HG02642 (cell line): Measurements from ENCODE around the gene VWA8.
"Not testable (repeated sequence)": the region's sequence is repeated elsewhere in the genome, so short reads cannot be mapped to it uniquely, and the experiment has no call there.

Experiments used
- ATAC-seq: cut with Tn5 transposase; IDR thresholded peaks from one replicate; pipeline ENCODE4 v1.9.1; 2021; ENCODE audit warnings: mild to moderate bottlenecking; ENCODE audit not compliant: unreplicated experiment, poor library complexity

The VWA8 gene

GRCh38 chr13:41931337-41931736, 29.6 kb downstream of the VWA8 start:
- no peak for ATAC-seq

GRCh38 chr13:41930154-41930553, 30.8 kb downstream of the VWA8 start:
- no peak for ATAC-seq

- no peak for ATAC-seq
These were observed 32.6 kb downstream of the VWA8 start for GRCh38 chr13:41928323-41928722.

GRCh38 chr13:41925014-41925413, 35.9 kb downstream of the VWA8 start:
- ATAC-seq = no peak

- not testable (repeated sequence) for ATAC-seq
These were observed 38.0 kb downstream of the VWA8 start for GRCh38 chr13:41922894-41923293.

- ATAC-seq = no peak
These were observed 41.0 kb downstream of the VWA8 start for GRCh38 chr13:41919741-41920487.

GRCh38 chr13:41919031-41919740, 41.7 kb downstream of the VWA8 start:
- ATAC-seq = no peak

GRCh38 chr13:41917641-41918040, 43.3 kb downstream of the VWA8 start:
- no peak for ATAC-seq

- peak; percentile 95 for ATAC-seq
These were observed 44.5 kb downstream of the VWA8 start for GRCh38 chr13:41916173-41916954.

GRCh38 chr13:41915081-41915480, 45.8 kb downstream of the VWA8 start:
- no peak for ATAC-seq

- no peak for ATAC-seq
These were observed 46.4 kb downstream of the VWA8 start for GRCh38 chr13:41914552-41914951.

- ATAC-seq = no peak
These were observed 51.4 kb downstream of the VWA8 start for GRCh38 chr13:41909506-41909905.

- peak; percentile 75 for ATAC-seq
These were observed 55.2 kb downstream of the VWA8 start for GRCh38 chr13:41905600-41906254.

- ATAC-seq = no peak
These were observed 60.0 kb downstream of the VWA8 start for GRCh38 chr13:41900918-41901317.

GRCh38 chr13:41898411-41898810, 62.5 kb downstream of the VWA8 start:
- ATAC-seq = not testable (repeated sequence)

GRCh38 chr13:41897126-41897525, 63.8 kb downstream of the VWA8 start:
- ATAC-seq = no peak

GRCh38 chr13:41895478-41895877, 65.4 kb downstream of the VWA8 start:
- ATAC-seq = no peak

GRCh38 chr13:41891119-41891518, 69.8 kb downstream of the VWA8 start:
- no peak for ATAC-seq

- no peak for ATAC-seq
These were observed 77.8 kb downstream of the VWA8 start for GRCh38 chr13:41883147-41883546.

- ATAC-seq = not testable (repeated sequence)
These were observed 79.0 kb downstream of the VWA8 start for GRCh38 chr13:41881890-41882289.

GRCh38 chr13:41880966-41881365, 79.9 kb downstream of the VWA8 start:
- ATAC-seq = no peak
